ENCODE data around the gene SUFU. TPM values are rescaled to one million over a fixed set of nuclear protein-coding genes. Genes with fewer than 3 reads are reported as not detected.

Gene SUFU
- total RNA-seq, 4 donors from 2014 or later: 6.5 to 11.0 (median 9.2) TPM

GRCh38 chr10:102598243-102598642 is 94.5 kb downstream of the SUFU start:
- DNase-seq: no peak
- no peaks in the 10 kb centered on the region for H3K27me3 ChIP-seq
- peaks cover 0 to 42% (median 0%) of the 10 kb centered on the region in 3 donors for H3K36me3 ChIP-seq
- TF ChIP-seq, protein P1, sequence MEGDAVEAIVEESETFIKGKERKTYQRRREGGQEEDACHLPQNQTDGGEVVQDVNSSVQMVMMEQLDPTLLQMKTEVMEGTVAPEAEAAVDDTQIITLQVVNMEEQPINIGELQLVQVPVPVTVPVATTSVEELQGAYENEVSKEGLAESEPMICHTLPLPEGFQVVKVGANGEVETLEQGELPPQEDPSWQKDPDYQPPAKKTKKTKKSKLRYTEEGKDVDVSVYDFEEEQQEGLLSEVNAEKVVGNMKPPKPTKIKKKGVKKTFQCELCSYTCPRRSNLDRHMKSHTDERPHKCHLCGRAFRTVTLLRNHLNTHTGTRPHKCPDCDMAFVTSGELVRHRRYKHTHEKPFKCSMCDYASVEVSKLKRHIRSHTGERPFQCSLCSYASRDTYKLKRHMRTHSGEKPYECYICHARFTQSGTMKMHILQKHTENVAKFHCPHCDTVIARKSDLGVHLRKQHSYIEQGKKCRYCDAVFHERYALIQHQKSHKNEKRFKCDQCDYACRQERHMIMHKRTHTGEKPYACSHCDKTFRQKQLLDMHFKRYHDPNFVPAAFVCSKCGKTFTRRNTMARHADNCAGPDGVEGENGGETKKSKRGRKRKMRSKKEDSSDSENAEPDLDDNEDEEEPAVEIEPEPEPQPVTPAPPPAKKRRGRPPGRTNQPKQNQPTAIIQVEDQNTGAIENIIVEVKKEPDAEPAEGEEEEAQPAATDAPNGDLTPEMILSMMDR (IDR thresholded peaks at IDR 0.05): no peak
- no peak for TF ChIP-seq POLR2A (IDR thresholded peaks at IDR 0.05)
- peaks cover 0 to 8% (median 0%) of the 10 kb centered on the region in 4 donors for H3K4me1 ChIP-seq
- H3K27ac ChIP-seq: no peak overlapping the region
- H3K9me3 ChIP-seq: no peaks in the 10 kb centered on the region
- no peak overlapping the region for H3K4me3 ChIP-seq

- no peak overlapping the region for H3K4me3 ChIP-seq
- DNase-seq: no peak
- peaks cover 0 to 7% (median 0%) of the 10 kb centered on the region in 4 donors for H3K4me1 ChIP-seq
- H3K36me3 ChIP-seq: peaks cover 0 to 42% (median 0%) of the 10 kb centered on the region in 3 donors
- no peak overlapping the region for H3K27ac ChIP-seq
- no peaks in the 10 kb centered on the region for H3K27me3 ChIP-seq
- no peak for TF ChIP-seq POLR2A (IDR thresholded peaks at IDR 0.05)
- TF ChIP-seq, protein P1 (IDR thresholded peaks at IDR 0.05): no peak
- H3K9me3 ChIP-seq: no peaks in the 10 kb centered on the region
Observed at GRCh38 chr10:102599565-102600327, 96.0 kb downstream of the SUFU start.

DNA sequence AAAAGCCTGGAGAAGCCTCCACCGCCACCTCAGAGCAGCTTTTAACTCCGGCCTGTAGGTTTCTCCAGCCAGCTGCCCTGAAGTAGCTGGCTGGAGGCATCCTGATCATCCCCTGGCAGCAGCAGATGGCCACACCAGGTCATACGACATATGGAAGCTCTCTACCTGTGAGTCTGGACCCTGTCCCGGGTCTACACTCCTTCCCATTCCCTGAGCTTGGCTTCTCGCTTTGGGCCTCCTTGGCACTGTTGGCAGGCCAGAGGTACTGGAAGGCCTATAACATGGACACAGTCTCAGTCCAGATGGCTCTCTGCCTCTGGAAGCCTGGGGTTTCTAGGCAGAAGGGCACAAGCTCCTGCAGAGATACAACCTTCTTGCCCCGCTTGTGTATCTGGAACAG is 97.0 kb downstream of the SUFU start:
- peak overlapping the region in 1 of 4 donors; percentile 5 for H3K27ac ChIP-seq
- no peaks in the 10 kb centered on the region for H3K27me3 ChIP-seq
- no peaks in the 10 kb centered on the region for H3K9me3 ChIP-seq
- H3K4me3 ChIP-seq: no peak overlapping the region
- H3K4me1 ChIP-seq: peaks cover 0 to 7% (median 0%) of the 10 kb centered on the region in 4 donors
- peaks cover 0 to 39% (median 0%) of the 10 kb centered on the region in 3 donors for H3K36me3 ChIP-seq
- TF ChIP-seq, protein P1 (IDR thresholded peaks at IDR 0.05): no peak
- no peak for TF ChIP-seq POLR2A (IDR thresholded peaks at IDR 0.05)
- no peak for DNase-seq

DNA sequence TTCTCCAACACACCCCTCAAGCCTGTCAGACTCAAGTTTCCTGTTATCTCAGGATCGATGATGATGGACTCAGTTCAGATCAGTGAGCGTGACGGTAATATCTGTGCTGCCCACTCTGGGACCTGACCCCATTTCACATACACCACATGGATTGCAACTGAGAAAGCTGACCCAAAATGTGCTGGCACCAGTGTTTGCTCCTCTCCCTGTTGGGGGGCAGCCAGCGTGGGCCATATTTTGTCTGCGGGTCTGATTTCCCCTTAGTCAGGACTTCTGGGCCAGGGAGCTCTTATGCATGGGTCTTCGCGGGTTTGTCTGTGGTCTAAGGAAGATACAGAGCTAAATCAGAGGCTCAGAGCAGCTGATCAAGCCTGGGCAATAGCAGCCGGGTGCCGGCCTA is 97.9 kb downstream of the SUFU start:
- no peak for TF ChIP-seq POLR2A (IDR thresholded peaks at IDR 0.05)
- TF ChIP-seq, protein P1 (IDR thresholded peaks at IDR 0.05): no peak
- Histone ChIP-seq H3K4me1 (peaks cover 0 to 2% (median 0%) of the 10 kb centered on the region in 4 donors), H3K27ac (peak overlapping the region; percentile 2 to 52 (median 41)), H3K4me3 (no peak overlapping the region), H3K36me3 (peaks cover 0 to 39% (median 0%) of the 10 kb centered on the region in 3 donors), H3K27me3 (no peaks in the 10 kb centered on the region), H3K9me3 (no peaks in the 10 kb centered on the region)
- DNase-seq: no peak

DNA sequence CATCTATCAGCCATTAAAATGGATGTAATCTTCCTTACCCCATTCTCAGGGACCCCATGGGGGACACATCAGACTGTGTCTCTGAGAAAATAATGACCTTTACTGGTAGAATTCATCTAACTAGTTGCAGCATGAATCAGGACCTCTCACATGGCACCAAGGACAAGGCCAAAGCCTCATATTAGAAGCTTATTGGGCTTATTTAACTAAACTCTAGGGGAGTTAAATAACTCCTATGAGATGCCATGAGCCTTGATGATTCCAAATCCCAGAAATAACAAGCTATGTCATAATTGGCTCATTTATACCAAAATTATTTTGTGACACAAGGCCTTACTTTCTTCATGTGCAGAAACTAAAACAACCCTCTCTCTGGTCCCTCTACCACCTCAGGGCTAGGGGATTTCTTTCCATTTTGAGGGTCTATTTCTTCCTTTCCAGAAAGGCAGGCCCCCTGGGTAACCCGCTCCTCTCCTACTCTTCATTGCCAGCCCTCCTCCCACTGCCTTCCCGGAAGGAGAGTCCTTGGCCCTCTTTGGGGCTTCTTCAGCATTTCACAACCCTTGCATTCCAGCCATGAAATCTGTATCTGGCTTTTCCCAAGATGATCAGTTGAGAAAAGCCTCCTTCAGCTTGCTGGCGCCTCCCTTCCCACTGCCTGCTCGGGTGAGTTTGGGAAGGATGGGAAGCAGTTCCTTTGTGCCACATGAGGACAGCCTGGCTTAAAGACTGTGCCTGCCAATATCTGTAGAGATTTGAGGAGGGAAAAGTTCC is 98.7 kb downstream of the SUFU start:
- Histone ChIP-seq H3K9me3 (no peaks in the 10 kb centered on the region), H3K36me3 (peaks cover 0 to 36% (median 0%) of the 10 kb centered on the region in 3 donors), H3K4me1 (no peaks in the 10 kb centered on the region), H3K27ac (peak overlapping the region in 3 of 4 donors; percentile 35 to 52 (median 47)), H3K4me3 (no peak overlapping the region), H3K27me3 (no peaks in the 10 kb centered on the region)
- TF ChIP-seq, protein P1 (IDR thresholded peaks at IDR 0.05): no peak
- no peak for TF ChIP-seq POLR2A (IDR thresholded peaks at IDR 0.05)
- DNase-seq: no peak

Measured in Peyer's patch (tissue), 4 donors.